Daoy (cell line): ENCODE data around the gene UXS1. TPM values are rescaled to one million over a fixed set of nuclear protein-coding genes. Genes with fewer than 3 reads are reported as not detected.

Experiments used
- DNase-seq: peaks from one replicate; pipeline ENCODE4 v3.0.0-alpha.2; 2015; ENCODE audit warnings: low read depth
- total RNA-seq: library from RNA; depleted of rRNA; stranded (reverse); fragments of >200 nt; shearing (Covaris generic); gene quantifications from 2 replicates; pipeline ENCODE4 v1.2.3, GENCODE V29; 2014

UXS1 gene
- total RNA-seq, 1 experiment from 2014 or later: 31.0 TPM

- peak; percentile 65 for DNase-seq
Observed at GRCh38 chr2:106053116-106053515, 141.0 kb downstream of the UXS1 start.

- DNase-seq: no peak
Observed at GRCh38 chr2:106044859-106045258, 149.2 kb downstream of the UXS1 start.

GRCh38 chr2:106044021-106044420 lies 150.1 kb downstream of the UXS1 start:
- no peak for DNase-seq
